Neural crest cell (in vitro differentiated cells): Measurements from ENCODE around the gene TMEM150A. TPM values are rescaled to one million over a fixed set of nuclear protein-coding genes. Genes with fewer than 3 reads are reported as not detected.

Experiments used
- DNase-seq: peaks from one replicate; pipeline ENCODE4 v3.0.0; 2021; ENCODE audit warnings: low read depth, mixed read lengths, low spot score
- H3K27ac Mint-ChIP-seq: one replicate; pipeline ENCODE4 v1.8.0; 2021; ENCODE audit warnings: mild to moderate bottlenecking, mixed read lengths; ENCODE audit not compliant: unreplicated experiment
- H3K27me3 Mint-ChIP-seq: 2 replicates; pipeline ENCODE4 v1.8.0; 2021; ENCODE audit warnings: low read depth, mild to moderate bottlenecking, mixed read lengths
- H3K36me3 Mint-ChIP-seq: 2 replicates; pipeline ENCODE4 v1.8.0; 2021; ENCODE audit warnings: low read depth, mild to moderate bottlenecking, mixed read lengths
- H3K4me1 Mint-ChIP-seq: 2 replicates; pipeline ENCODE4 v1.8.0; 2021; ENCODE audit warnings: mixed read lengths
- H3K4me3 Mint-ChIP-seq: one replicate; pipeline ENCODE4 v1.8.0; 2021; ENCODE audit warnings: mild to moderate bottlenecking, mixed read lengths
- H3K9me3 Mint-ChIP-seq: 2 replicates; pipeline ENCODE4 v1.8.0; 2021; ENCODE audit warnings: mixed read lengths
- total RNA-seq: library from RNA; stranded (reverse); gene quantifications from 2 replicates; pipeline ENCODE4 v1.2.1, GENCODE V29; 2021
- TF ChIP-seq, protein P1 (sequence below): fragments of 200-600 bp; sonication (generic); conservative IDR thresholded peaks from 2 replicates; pipeline ENCODE4 v1.5.0; 2021; ENCODE audit warnings: antibody characterized with exemption, mild to moderate bottlenecking

Gene TMEM150A
- total RNA-seq, 1 donor from 2014 or later, result 20.9 TPM

DNA sequence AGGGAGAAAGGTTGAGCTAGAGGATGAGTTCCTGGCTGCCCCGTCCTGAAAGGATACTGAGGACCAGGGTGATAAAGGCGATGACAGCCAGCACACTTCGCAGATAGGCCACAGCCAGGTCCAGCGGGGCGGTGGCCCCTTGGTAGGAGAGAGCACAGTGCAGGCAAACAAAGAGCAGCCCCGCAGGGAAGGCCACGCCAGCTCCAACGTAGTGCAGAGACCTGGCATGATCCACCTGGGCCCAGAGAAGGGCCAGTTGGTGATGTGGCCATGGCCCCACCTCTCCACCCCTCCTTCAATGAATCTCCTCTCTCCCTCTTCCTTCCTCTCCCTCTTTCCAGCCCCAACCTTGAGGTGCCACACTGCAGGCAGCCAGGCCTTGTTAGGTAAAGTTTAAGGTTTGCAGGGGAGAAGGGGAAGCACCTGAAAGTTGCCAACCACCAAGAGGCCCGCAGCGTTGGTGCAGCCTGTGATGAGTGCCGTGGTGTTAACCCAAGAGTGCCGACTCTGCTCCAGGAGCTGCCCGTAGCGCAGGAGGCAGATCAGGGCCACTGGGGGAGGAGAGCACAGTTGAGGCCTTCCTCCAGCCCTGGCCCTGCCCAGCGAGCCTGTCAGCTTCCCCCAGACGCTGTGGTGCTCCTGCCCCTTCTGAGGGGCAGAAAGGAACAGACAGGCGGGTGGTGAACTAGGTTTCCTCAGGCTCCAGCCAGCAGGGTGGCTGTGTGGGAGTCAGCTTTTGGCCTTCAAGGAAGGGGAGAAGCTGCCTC lies 2.8 kb downstream of the TMEM150A start:
- H3K4me1 Mint-ChIP-seq, result peaks cover 30% of the 10 kb centered on the region
- TF ChIP-seq, protein P1, sequence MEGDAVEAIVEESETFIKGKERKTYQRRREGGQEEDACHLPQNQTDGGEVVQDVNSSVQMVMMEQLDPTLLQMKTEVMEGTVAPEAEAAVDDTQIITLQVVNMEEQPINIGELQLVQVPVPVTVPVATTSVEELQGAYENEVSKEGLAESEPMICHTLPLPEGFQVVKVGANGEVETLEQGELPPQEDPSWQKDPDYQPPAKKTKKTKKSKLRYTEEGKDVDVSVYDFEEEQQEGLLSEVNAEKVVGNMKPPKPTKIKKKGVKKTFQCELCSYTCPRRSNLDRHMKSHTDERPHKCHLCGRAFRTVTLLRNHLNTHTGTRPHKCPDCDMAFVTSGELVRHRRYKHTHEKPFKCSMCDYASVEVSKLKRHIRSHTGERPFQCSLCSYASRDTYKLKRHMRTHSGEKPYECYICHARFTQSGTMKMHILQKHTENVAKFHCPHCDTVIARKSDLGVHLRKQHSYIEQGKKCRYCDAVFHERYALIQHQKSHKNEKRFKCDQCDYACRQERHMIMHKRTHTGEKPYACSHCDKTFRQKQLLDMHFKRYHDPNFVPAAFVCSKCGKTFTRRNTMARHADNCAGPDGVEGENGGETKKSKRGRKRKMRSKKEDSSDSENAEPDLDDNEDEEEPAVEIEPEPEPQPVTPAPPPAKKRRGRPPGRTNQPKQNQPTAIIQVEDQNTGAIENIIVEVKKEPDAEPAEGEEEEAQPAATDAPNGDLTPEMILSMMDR, result no peak
- no peak for DNase-seq
- H3K9me3 Mint-ChIP-seq, result no peaks in the 10 kb centered on the region
- H3K27ac Mint-ChIP-seq, result no peak overlapping the region
- H3K27me3 Mint-ChIP-seq, result no peaks in the 10 kb centered on the region
- H3K36me3 Mint-ChIP-seq, result no peaks in the 10 kb centered on the region
- H3K4me3 Mint-ChIP-seq, result peak overlapping the region; percentile 90

DNA sequence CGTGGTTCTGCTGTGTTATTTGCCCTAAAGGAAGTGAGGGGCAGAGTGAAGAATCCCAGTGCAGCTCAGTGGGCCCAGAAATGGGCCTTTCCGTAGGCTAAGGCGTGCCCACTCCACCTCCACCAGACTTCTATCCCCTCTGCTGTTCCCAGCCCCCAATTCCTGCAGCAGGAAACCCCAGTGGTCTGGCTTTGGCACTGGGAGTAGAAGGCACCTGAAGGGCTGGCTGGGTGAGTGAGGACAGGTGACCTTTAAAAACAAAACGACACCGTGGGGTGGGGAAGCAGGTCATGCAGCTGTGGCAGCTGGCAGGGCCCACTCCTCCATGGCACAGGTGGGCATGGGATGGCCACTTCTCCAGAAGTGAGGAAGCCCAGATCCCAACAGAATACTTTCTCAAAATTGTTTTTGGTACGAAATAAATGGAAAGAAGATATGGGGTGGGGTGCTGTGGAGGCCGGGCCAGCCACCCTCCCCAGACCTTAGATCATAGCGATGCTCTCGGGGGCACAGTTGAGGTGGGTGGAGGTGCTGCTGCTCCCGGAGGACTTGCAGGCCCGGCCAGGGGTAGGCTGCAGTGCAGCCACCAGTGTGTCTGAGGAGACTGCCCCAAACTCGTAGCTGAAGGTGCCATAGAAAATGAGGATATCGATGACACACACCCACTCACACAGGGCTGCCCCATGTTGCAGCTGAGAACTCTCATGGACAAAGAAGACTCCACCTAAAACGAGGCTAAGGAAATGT lies 3.7 kb downstream of the TMEM150A start:
- H3K4me3 Mint-ChIP-seq, result peak overlapping the region; percentile 71
- TF ChIP-seq, protein P1, result no peak
- H3K27ac Mint-ChIP-seq, result no peak overlapping the region
- peaks cover 32% of the 10 kb centered on the region for H3K4me1 Mint-ChIP-seq
- H3K36me3 Mint-ChIP-seq, result no peaks in the 10 kb centered on the region
- DNase-seq, result no peak
- no peaks in the 10 kb centered on the region for H3K9me3 Mint-ChIP-seq
- no peaks in the 10 kb centered on the region for H3K27me3 Mint-ChIP-seq

DNA sequence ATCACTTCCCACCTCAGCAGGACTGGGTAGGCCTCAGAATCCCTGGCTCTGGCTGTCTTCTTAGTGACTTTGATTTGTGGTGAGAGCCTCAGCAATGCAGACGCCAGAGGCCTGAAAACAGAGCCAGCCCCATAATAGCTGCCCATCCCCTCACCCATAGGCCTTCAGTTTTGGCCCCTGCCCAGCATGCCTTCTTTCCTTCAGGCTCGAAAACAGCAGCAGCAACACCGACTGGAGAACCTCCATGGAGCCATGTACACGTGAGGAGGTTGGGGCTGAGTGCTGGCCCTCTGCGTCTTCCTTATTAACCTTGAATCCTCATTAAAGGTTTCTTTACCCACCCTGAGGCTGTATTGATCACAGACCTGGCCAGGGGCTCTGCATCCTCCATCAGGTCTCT lies 5.3 kb downstream of the TMEM150A start:
- no peaks in the 10 kb centered on the region for H3K9me3 Mint-ChIP-seq
- H3K4me3 Mint-ChIP-seq, result peak overlapping the region; percentile 100
- peaks cover 23% of the 10 kb centered on the region for H3K4me1 Mint-ChIP-seq
- no peaks in the 10 kb centered on the region for H3K27me3 Mint-ChIP-seq
- H3K36me3 Mint-ChIP-seq, result no peaks in the 10 kb centered on the region
- peak overlapping the region; percentile 28 for H3K27ac Mint-ChIP-seq
- TF ChIP-seq, protein P1, result no peak
- no peak for DNase-seq

DNA sequence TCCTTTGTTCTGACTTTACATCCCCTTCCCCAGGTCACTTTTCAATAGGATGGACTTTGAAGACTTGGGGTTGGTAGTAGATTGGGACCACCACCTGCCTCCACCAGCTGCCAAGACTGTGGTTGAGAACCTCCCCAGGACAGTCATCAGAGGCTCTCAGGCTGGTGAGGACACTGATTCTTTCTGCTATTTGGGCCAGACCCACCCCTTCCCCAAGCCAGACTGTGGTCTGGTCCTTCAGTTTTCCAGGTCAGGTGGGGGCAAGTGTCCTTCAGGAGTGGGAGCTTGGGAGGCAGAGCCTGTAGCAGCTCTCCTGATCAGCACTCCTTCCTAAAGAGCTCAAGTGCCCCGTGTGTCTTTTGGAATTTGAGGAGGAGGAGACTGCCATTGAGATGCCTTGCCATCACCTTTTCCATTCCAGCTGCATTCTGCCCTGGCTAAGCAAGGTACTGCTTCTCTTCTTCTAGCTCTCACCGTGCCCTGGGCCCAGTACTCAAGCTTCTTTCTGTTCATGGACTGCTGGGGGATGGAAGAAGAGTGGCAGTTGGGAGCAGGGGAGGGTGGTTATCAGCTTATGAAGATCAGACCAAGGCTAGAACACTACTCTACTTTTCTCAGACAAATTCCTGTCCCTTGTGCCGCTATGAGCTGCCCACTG lies 5.9 kb downstream of the TMEM150A start:
- Mint-ChIP-seq H3K4me3 (peak overlapping the region; percentile 100), H3K9me3 (no peaks in the 10 kb centered on the region), H3K27ac (peak overlapping the region; percentile 28), H3K4me1 (peaks cover 23% of the 10 kb centered on the region), H3K36me3 (no peaks in the 10 kb centered on the region), H3K27me3 (no peaks in the 10 kb centered on the region)
- no peak for DNase-seq
- TF ChIP-seq, protein P1, result no peak

DNA sequence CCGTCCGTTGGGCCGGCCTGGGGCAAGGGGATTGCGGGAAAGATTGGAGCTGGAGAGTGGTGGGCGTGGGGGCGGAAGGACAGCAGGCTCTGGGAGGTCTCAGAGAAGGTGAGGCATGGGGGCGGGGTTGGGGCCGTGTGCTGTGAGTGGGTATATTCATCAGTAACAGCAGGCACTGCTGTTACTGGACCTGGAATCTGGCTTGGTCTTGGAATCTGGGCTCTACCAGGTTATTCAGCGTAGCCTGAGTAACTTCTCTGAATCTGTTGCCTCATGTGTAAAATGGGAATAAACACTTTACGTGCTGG lies 6.5 kb downstream of the TMEM150A start:
- peaks cover 23% of the 10 kb centered on the region for H3K4me1 Mint-ChIP-seq

More for the DNA sequence above, 6.5 kb downstream of the TMEM150A start:
- H3K36me3 Mint-ChIP-seq, result no peaks in the 10 kb centered on the region
- H3K9me3 Mint-ChIP-seq, result no peaks in the 10 kb centered on the region
- peak overlapping the region; percentile 97 for H3K27ac Mint-ChIP-seq
- DNase-seq, result no peak
- peak overlapping the region; percentile 100 for H3K4me3 Mint-ChIP-seq
- TF ChIP-seq, protein P1, result no peak
- H3K27me3 Mint-ChIP-seq, result no peaks in the 10 kb centered on the region
